HG03432 (cell line): ENCODE measurements around the gene IHH.

Experiments used
- ATAC-seq: cut with Tn5 transposase; IDR thresholded peaks from one replicate; pipeline ENCODE4 v1.9.1; 2021; ENCODE audit warnings: mild to moderate bottlenecking, moderate library complexity; ENCODE audit not compliant: unreplicated experiment

IHH gene

GRCh38 chr2:219060821-219061791 is at the start of gene IHH:
TSS of gene IHH (minus strand) at chr2:219060921. CDS start at chr2:219060467, 454 bp downstream.
- ATAC-seq, result no peak

DNA sequence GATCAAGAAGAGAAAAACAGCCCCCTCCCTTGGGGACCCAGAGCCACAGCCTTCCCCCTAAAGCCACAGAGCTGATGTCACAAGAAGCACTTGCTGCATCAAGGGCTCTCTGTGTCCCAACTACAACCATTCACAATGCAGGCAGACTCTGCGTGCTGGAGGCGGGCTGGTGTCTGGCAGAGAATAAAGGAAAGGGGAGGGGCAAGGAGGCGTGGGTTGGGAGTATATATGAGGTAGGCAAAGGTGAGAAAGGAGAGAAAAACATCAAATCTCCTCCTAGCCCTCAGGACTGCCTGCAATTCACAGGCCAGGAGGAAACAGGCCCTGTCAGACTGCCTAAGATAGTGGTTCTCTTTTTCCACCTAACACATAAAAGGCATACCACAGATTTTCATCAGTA is 48.8 kb upstream of the IHH start:
- ATAC-seq, result no peak

- no peak for ATAC-seq
Observed at GRCh38 chr2:219107758-219108157, 47.0 kb upstream of the IHH start.

DNA sequence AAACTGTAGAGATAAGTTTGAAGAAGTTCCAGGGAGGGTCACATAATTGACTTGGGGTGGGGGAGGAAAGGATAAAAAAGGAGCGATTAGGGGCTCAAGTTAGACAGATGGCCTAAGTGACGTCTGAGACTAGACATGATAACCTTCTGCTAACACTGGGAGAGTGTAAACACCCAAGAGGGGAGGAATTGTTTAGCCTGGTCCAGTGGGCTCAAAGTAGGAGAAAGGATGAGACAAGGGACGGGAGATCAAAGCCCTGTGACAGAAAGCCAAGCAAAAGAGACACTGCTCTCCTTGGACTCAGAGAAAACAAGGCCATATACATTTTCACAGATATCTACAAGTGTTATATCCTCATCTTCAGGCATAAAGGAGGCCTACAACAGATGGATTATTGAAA is 45.5 kb upstream of the IHH start:
- ATAC-seq, result no peak

- peak; percentile 50 for ATAC-seq
Observed at GRCh38 chr2:219104107-219105035, 43.6 kb upstream of the IHH start.

DNA sequence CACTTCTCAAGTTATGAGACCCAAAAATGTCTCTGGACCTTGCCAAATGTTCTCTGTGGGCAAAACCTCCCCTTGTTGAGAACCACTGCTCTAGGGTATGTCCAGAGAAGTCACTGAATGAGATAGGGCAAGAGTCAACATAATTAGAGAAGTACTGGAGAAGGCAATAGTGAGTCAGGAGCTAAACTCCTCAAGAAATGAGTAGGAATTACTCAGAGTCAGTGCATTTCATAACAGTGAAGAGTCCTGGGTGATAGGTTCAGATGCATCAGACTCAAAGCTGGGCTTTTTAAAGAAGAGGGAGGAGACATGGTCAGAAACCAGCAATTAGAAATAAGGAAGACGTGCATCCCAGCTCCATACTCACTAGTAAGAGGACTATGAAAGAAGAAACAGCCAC is 38.6 kb upstream of the IHH start:
- no peak for ATAC-seq

DNA sequence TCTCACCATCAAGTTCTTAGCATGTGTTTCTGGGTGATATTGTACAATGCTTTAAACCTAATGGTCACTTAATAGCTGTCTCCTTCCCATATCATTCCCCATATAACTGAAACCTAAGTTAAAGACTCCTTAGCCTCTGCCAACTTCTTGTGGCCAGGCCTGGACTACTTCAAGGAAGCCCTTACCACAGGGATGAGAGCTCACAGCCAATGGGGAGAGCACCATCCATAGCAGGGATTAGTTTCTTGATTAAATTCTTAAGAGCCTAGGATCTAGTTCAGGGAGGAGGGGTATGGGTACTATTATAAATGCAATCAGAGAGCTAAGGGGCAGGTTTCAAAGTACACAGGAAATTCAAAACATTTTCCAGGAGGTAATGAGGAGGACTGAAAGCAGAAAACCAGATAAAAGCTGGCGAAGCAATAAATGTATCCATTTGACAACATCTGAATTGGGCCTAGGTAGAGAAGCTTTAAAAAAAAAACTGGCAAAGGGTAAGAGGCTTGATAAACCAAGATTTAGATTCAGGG is 34.8 kb upstream of the IHH start:
- ATAC-seq, result no peak

- no peak for ATAC-seq
Observed at GRCh38 chr2:219094171-219094570, 33.5 kb upstream of the IHH start.

DNA sequence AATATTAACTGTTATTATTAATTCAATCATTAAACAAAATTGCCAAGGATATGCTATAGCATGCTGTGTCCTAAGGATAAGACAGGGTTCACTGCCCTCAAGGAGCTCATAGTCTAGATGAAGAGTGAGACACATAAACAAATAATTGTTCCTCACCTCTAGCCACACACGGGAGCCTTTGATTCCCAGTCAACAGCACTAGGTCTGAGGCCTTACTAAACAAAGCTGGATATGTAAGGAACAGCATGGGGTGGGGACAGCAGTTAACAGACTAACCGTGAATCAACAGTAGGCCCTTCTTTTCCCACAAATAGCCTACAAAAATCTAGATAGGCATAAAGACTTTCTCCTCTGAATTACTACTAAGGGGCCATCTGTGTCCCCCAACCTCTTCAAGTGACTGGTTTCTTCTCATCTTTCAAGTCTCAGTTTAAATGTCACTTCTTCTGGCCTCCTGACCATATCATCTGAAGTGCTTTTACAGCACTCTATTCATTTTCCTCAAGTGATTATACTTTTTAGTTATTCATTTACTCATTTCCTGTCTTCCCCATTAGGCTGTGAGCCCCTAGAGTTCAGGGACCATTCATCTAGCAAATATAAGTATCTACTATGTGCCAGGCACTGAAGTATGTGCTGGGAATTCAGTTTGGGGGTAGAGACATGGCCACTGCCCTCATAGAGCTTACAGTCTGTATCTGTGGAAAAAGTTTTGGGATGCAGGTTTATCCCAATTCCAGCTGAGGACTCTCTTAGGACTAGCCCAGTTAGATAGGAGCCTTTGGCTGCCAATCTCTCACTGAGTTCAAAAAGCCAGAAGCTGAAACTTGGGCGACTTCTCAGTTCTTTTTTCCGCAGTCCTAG is 29.9 kb upstream of the IHH start:
- ATAC-seq, result no peak

GRCh38 chr2:219089330-219089729 is 28.6 kb upstream of the IHH start:
- ATAC-seq, result no peak

- ATAC-seq, result no peak
Observed at GRCh38 chr2:219087848-219088247, 27.1 kb upstream of the IHH start.

DNA sequence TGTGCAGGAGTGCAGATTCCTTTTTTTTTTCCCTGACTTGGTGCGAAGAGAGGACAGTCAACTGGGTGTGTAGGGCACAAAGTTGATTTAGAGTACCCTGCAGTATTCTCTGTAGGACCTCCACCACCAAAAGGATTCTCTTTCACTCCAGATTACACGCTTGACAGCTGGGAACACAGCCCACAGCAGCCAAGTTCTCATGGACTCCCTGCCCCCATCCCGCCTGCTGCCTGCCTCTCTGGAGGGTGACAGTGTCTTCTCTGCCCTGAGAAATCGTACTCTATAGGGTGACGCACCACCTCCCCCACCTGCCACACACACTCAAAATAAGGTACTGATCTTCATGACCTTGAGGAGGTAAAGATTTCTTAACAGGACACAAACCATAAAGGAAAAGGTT is 26.6 kb upstream of the IHH start:
- ATAC-seq, result no peak

DNA sequence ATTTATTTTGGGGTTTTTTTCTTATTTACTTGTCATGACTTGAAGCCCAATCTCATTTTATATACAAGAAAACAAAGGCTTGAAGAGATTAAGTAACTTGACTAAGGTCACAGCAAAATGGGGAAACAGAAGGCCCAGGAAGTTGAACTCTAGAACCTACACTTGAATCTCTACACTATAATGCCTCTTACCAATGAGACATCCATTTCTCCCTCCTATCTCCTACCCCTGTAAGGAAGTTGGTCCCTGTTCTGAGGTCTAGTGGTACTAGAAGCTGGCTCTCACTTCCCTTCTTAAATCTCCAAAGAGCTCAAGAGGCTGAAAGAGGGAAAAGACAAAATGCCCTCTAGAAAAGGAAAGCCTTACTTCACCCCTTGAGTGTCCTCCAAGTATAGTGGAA is 25.5 kb upstream of the IHH start:
- no peak for ATAC-seq

- no peak for ATAC-seq
Observed at GRCh38 chr2:219084791-219085190, 24.1 kb upstream of the IHH start.

- ATAC-seq, result no peak
Observed at GRCh38 chr2:219082332-219082958, 21.7 kb upstream of the IHH start.

DNA sequence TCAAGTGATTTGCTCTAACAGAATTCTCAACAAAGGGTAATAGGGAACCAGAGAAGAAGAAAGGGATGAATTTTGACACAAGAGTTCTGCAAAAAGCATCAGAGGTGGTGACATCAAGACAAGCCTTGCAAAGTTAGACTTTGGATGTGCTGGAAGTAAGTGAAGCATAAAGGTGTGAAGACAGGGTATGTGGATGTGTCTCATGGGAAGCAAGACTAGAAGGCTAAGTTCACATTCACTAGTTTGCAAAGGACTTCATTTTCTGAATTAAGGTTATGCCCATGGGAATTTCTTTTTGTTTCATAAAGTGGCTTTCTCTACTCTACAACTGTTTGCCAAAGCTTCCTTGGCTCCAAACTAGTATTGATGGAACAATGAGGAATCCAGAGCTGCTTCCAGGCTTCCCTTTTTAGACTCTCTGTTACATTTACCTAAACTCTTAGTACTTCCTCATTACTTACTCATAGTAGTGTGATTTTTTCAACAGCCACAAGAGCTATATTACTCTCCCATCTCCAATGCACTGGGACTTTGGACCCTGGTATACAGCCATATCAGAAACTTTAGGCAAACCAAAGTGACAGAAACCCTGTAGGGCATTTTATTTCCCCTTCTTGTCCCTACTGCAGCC is 21.1 kb upstream of the IHH start:
- ATAC-seq, result no peak

DNA sequence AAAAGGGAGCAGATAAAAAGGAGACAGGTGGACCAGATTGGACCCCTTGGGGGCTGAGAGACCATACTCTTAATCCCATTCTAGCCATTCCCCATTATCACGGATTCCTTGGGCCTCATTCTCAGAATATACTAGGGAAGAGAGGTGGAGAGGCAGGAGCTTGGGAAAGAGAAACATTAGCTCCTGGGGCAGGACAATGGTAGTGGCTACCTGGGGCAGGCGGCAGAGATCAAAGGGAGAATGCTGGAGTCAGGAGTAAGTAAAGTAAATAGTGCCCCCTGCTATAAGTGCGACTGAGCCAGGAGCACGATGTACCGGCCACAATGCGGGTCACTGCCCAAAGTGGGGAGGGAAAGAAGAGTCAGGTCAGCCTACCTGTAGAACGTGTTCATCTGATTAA is 20.4 kb upstream of the IHH start:
- no peak for ATAC-seq

DNA sequence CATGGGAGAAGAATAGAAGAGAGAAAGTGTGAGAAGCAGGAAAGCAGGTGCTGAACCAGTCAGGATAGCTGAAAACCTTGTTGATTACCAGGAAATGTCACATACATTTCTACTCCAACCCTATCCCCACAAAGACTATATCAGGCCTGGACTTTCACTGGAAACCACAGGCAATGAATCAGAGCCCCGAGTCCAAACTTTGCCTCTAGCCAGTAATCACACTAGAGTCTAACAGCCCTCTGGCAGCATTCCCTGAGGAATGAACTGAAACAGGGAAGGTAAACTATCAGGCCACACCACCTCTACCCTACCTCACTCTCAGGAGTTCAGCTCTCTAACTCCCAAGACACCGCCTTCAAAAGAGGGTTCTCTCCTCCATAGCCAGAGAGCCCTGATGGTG is 18.7 kb upstream of the IHH start:
- ATAC-seq, result no peak

GRCh38 chr2:219078951-219079350 is 18.2 kb upstream of the IHH start:
- no peak for ATAC-seq

DNA sequence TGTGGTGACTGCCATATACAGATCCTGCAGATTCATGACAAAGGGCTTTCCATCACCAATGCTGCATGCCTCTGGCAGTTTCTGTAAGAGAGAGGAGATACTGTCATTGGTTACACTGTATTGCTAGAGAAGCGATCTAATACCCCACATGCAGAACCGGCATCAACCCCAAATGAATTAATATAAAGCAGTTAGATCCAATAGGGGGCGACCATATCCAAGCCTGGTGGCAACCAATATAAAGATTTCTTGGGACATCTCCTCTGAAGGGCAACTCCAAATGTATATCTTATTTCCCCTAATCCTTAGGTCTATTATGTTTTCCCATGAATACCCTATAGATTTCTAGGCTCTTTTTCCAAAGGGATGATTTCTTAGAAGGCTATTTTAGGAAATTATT is 17.4 kb upstream of the IHH start:
- ATAC-seq, result no peak
